GM12878 (cell line): Measurements from ENCODE around the gene HHAT. TPM values are rescaled to one million over a fixed set of nuclear protein-coding genes. Genes with fewer than 3 reads are reported as not detected.

ENCODE experiments used
- ATAC-seq: fragments of 200-7000 bp; cut with Tn5 transposase; 3 replicates; pipeline ENCODE4 v1.9.1; 2020; ENCODE audit warnings: mild to moderate bottlenecking, moderate library complexity
- BruUV-seq: library from RNA; stranded (reverse); fragments of 400-500 nt; replicated peaks from 2 replicates; lab custom pipeline; 2021; lab: Mats Ljungman, UMichigan
- CTCF ChIA-PET: fragments of 300-600 bp; sonication (Branson Sonifier 250); formaldehyde crosslinking; extraction: SDS; loops from one replicate; lab custom pipeline; 2021; ENCODE audit warnings: inconsistent platforms; lab: Yijun Ruan, JAX
- POLR2A ChIA-PET: fragments of 350-600 bp; formaldehyde crosslinking; extraction: SDS; loops from one replicate; lab custom pipeline; 2021; ENCODE audit warnings: inconsistent platforms; lab: Charles Lee
- RAD21 ChIA-PET: fragments of 300-600 bp; sonication (Branson Sonifier 250); formaldehyde crosslinking; loops from one replicate; lab custom pipeline; 2023; ENCODE audit warnings: antibody characterized with exemption; ENCODE audit not compliant: unreplicated experiment; lab: Charles Lee
- SMC1A ChIA-PET: fragments of 300-600 bp; sonication (Branson Sonifier 250); formaldehyde crosslinking; loops from one replicate; lab custom pipeline; 2023; ENCODE audit not compliant: unreplicated experiment, uncharacterized antibody; lab: Charles Lee
- DNase-seq: peaks from one replicate; pipeline ENCODE4 v3.0.0-alpha.2; 2011; ENCODE audit warnings: low read depth, low spot score
- FAIRE-seq: peaks from 3 replicates; lab custom pipeline; 2011; peaks lifted over from hg19 to GRCh38; lab: Jason Lieb, UNC
- H2AFZ ChIP-seq: 2 replicates; pipeline ENCODE4 v1.6.0; 2011; ENCODE audit warnings: low read depth, low read length, control low read depth; ENCODE audit not compliant: control insufficient read depth
- H3K27ac ChIP-seq: 2 replicates; pipeline ENCODE4 v1.5.1; 2011; ENCODE audit warnings: control low read depth; ENCODE audit not compliant: control insufficient read depth, insufficient read depth
- H3K27me3 ChIP-seq, 2 experiments: replicated peaks in 1 of 2; 2 replicates each; pipeline versions ENCODE4 v1.6.0 to v1.6.1; 2011; ENCODE audit warnings: low read length in 1 of 2; ENCODE audit not compliant: control insufficient read depth in 2 of 2, insufficient read depth in 2 of 2
- H3K36me3 ChIP-seq, 2 experiments: 2 replicates each; pipeline ENCODE4 v1.5.1; 2011; ENCODE audit warnings: low read length in 1 of 2; ENCODE audit not compliant: control insufficient read depth in 2 of 2, insufficient read depth in 2 of 2
- H3K4me1 ChIP-seq: 2 replicates; pipeline ENCODE4 v1.6.1; 2011; ENCODE audit warnings: mild to moderate bottlenecking, low read length, moderate library complexity, mixed read lengths; ENCODE audit not compliant: control insufficient read depth, insufficient read depth
- H3K4me2 ChIP-seq: 2 replicates; pipeline ENCODE4 v1.6.0; 2011; ENCODE audit warnings: control low read depth; ENCODE audit not compliant: control insufficient read depth, insufficient read depth
- H3K4me3 ChIP-seq: fragments of 200-600 bp; sonication (generic); 2 replicates; pipeline ENCODE4 v1.5.1; 2016
- H3K79me2 ChIP-seq: 2 replicates; pipeline ENCODE4 v1.6.0; 2011; ENCODE audit warnings: low read length; ENCODE audit not compliant: control insufficient read depth, insufficient read depth
- H3K9ac ChIP-seq: 2 replicates; pipeline ENCODE4 v1.8.0; 2011; ENCODE audit warnings: low read length, control low read depth, mixed read lengths; ENCODE audit not compliant: control insufficient read depth, insufficient read depth
- H3K9me3 ChIP-seq: replicated peaks from 3 replicates; pipeline ENCODE4 v1.5.1; 2011; ENCODE audit warnings: mild to moderate bottlenecking, low read length; ENCODE audit not compliant: control insufficient read depth, insufficient read depth
- H4K20me1 ChIP-seq: 2 replicates; pipeline ENCODE4 v1.6.0; 2011; ENCODE audit not compliant: control insufficient read depth, insufficient read depth
- FOXM1 ChIP-seq: IDR thresholded peaks from 2 replicates; pipeline ENCODE4 v1.6.1; 2012; ENCODE audit warnings: low read depth, mild to moderate bottlenecking, inconsistent platforms, low read length, moderate library complexity
- HCFC1 ChIP-seq: fragments of 150-350 bp; IDR thresholded peaks from 2 replicates; pipeline ENCODE4 v1.6.1; 2014; ENCODE audit warnings: low read length
- HDGF ChIP-seq: fragments of 450-650 bp; IDR thresholded peaks from 2 replicates; pipeline ENCODE4 v1.6.1; 2016; ENCODE audit warnings: antibody characterized with exemption
- NR2C2 ChIP-seq: IDR thresholded peaks from 2 replicates; pipeline ENCODE4 v1.6.1; 2011; ENCODE audit warnings: borderline replicate concordance, low read depth; ENCODE audit not compliant: control insufficient read depth, insufficient read length
- SIX5 ChIP-seq: IDR thresholded peaks from 2 replicates; pipeline ENCODE4 v1.6.1; 2011; ENCODE audit warnings: mild to moderate bottlenecking, low read depth, low read length, moderate library complexity; ENCODE audit not compliant: severe bottlenecking
- ZNF217 ChIP-seq: fragments of 450-650 bp; IDR thresholded peaks from 2 replicates; pipeline ENCODE4 v1.6.1; 2017; ENCODE audit warnings: antibody characterized with exemption, mild to moderate bottlenecking
- ZNF274 ChIP-seq: IDR thresholded peaks from one replicate; pipeline ENCODE4 v1.8.0; 2011; ENCODE audit not compliant: insufficient read length, insufficient read depth
- WGBS: methylation state at CpG from one replicate; pipeline ENCODE4 v1.1.6; 2016; ENCODE audit warnings: low lambda C conversion rate; ENCODE audit not compliant: insufficient replicate concordance, insufficient coverage; ENCODE audit errors: missing lambda C conversion rate; 5-methylcytosine and 5-hydroxymethylcytosine counted together
- in situ Hi-C: fragments of 300-500 bp; cut with MboI; formaldehyde crosslinking; loops from 9 replicates; pipeline ENCODE4 v1.14.3; 2018; ENCODE audit warnings: mixed read lengths
- intact Hi-C: fragments of 100-400 bp; cut with micrococcal nuclease; formaldehyde crosslinking; loops from one replicate; pipeline ENCODE4 v1.14.2; 2022; ENCODE audit not compliant: unreplicated experiment
- polyA plus RNA-seq, 11 experiments: library from polyadenylated mRNA; depleted of rRNA in 4 of 11; unstranded in 6 of 11; stranded (reverse) in 5 of 11; fragments of >200 nt; fragmentation: Nextera tagmentation in 4 of 11; fragmentation: Illumina TruSeq in 1 of 11; extraction: Ambion mirVana in 4 of 11; extraction: Trizol in 1 of 11; gene quantifications; 1 replicate in 1 of 11; 2 replicates in 10 of 11; pipeline versions ENCODE4 v1.2.1 to v1.2.3, GENCODE V29; 2011 to 2016; ENCODE audit warnings: inconsistent platforms in 2 of 11, missing spikeins in 2 of 11, low read depth in 1 of 11
- total RNA-seq, 4 experiments: library from RNA; depleted of rRNA in 3 of 4; stranded (reverse); fragments of >200 nt in 3 of 4; fragmentation: Illumina TruSeq in 1 of 4; extraction: Trizol in 1 of 4; gene quantifications; 2 replicates each; pipeline versions ENCODE4 v1.2.1 to v1.2.3, GENCODE V29; 2013 to 2021
- TF ChIP-seq, protein P1 (sequence below): fragments of 150-350 bp; IDR thresholded peaks from 2 replicates; pipeline ENCODE4 v1.6.1; 2016; ENCODE audit warnings: low read depth, low read length
- TF ChIP-seq, protein P2 (sequence below): IDR thresholded peaks from 2 replicates; pipeline ENCODE4 v1.6.1; 2011; ENCODE audit warnings: low read depth, low read length, improper control_type of control experiment, borderline replicate concordance

HHAT gene
- total and polyA plus RNA-seq, 10 of the 15 experiments (the other 5 are each of a cell fraction or from before 2014, with no cell fraction given), result 1.2 to 37.6 (median 2.6) TPM

DNA sequence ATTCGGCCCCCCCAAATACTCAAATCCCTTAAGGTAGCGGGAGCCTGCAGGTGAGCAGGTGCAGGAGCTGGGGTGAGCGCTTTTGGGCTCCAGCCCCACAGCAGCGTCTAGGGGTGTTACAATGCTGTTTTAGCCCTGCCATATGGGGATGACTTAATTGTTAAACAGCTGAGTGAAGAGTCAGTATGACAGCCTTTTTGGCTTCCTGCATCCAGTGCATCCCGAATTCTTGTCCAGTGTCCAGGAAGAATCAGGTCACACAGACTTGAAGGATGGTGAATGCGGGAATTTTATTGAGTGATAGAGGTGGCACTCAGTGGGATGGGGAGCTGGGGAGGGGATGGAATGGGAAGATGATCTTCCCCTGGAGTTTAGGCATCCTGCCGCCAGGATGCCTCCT lies 30.4 kb upstream of the HHAT start:
- DNase-seq, result no peak
- Histone ChIP-seq H3K9me3 (no peaks in the 10 kb centered on the region), H2AFZ (no peak overlapping the region), H3K9ac (no peak overlapping the region), H3K4me1 (no peaks in the 10 kb centered on the region), H4K20me1 (no peaks in the 10 kb centered on the region)
- BruUV-seq, result no TSS peak
- in situ Hi-C loops, result no loop called here
- ChIA-PET SMC1A (no interaction called here), CTCF (no interaction called here), RAD21 (no interaction called here)
- FAIRE-seq, result no peak
- TF ChIP-seq ZNF274, result no peak
- no peak for TF ChIP-seq FOXM1
- TF ChIP-seq NR2C2, result no peak
- no peak for TF ChIP-seq ZNF217
- TF ChIP-seq, all 136 proteins: peak for 0
- no peak overlapping the region for H3K4me2 ChIP-seq
- POLR2A ChIA-PET, result no interaction called here
- peaks cover 2 to 3% of the 10 kb centered on the region in 2 experiments; a peak in 3 of 4 replicates for H3K27me3 ChIP-seq
- H3K27ac ChIP-seq, result no peak overlapping the region
- 46% methylated on average over 7 of the region's 7 CpGs for WGBS
- H3K4me3 ChIP-seq, result no peak overlapping the region
- intact Hi-C loops, result no loop called here
- no peaks in the 10 kb centered on the region for H3K36me3 ChIP-seq
- H3K79me2 ChIP-seq, result no peaks in the 10 kb centered on the region
- no peak for ATAC-seq

DNA sequence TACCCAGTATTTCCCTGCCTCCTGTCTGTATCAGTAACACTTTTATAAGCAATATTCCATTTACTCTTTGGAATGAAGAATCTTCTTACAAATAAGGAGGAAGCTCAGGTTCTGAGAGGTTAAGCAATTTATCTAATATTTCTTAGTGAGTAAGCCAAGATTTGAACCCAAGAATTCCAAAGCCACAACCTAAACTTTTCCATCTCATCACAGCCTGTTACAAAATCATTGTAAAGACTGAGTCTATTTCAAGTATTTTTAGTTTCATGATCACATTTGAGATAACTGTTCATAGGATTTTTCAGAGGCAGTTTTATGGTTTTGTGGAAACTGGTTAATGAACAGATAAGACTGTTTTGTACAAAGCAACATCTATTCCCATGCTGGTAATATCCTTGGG lies 29.8 kb upstream of the HHAT start:
- ATAC-seq, result no peak
- ChIA-PET SMC1A (no interaction called here), POLR2A (no interaction called here), CTCF (no interaction called here), RAD21 (no interaction called here)
- BruUV-seq, result no TSS peak
- H3K27me3 ChIP-seq, result peaks cover 0 to 2% of the 10 kb centered on the region in 2 experiments; a peak in 2 of 4 replicates
- H3K4me1 ChIP-seq, result no peaks in the 10 kb centered on the region
- intact Hi-C loops (no loop called here), in situ Hi-C loops (no loop called here)
- H3K27ac ChIP-seq, result no peak overlapping the region
- no peak overlapping the region for H3K4me2 ChIP-seq
- H3K9me3 ChIP-seq, result no peaks in the 10 kb centered on the region
- no peaks in the 10 kb centered on the region for H3K36me3 ChIP-seq
- no peak for TF ChIP-seq SIX5
- TF ChIP-seq, protein P1, sequence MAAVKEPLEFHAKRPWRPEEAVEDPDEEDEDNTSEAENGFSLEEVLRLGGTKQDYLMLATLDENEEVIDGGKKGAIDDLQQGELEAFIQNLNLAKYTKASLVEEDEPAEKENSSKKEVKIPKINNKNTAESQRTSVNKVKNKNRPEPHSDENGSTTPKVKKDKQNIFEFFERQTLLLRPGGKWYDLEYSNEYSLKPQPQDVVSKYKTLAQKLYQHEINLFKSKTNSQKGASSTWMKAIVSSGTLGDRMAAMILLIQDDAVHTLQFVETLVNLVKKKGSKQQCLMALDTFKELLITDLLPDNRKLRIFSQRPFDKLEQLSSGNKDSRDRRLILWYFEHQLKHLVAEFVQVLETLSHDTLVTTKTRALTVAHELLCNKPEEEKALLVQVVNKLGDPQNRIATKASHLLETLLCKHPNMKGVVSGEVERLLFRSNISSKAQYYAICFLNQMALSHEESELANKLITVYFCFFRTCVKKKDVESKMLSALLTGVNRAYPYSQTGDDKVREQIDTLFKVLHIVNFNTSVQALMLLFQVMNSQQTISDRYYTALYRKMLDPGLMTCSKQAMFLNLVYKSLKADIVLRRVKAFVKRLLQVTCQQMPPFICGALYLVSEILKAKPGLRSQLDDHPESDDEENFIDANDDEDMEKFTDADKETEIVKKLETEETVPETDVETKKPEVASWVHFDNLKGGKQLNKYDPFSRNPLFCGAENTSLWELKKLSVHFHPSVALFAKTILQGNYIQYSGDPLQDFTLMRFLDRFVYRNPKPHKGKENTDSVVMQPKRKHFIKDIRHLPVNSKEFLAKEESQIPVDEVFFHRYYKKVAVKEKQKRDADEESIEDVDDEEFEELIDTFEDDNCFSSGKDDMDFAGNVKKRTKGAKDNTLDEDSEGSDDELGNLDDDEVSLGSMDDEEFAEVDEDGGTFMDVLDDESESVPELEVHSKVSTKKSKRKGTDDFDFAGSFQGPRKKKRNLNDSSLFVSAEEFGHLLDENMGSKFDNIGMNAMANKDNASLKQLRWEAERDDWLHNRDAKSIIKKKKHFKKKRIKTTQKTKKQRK, result no peak
- no peak for TF ChIP-seq HCFC1
- no peak for TF ChIP-seq HDGF
- TF ChIP-seq, protein P2, sequence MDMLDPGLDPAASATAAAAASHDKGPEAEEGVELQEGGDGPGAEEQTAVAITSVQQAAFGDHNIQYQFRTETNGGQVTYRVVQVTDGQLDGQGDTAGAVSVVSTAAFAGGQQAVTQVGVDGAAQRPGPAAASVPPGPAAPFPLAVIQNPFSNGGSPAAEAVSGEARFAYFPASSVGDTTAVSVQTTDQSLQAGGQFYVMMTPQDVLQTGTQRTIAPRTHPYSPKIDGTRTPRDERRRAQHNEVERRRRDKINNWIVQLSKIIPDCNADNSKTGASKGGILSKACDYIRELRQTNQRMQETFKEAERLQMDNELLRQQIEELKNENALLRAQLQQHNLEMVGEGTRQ, result no peak
- H3K4me3 ChIP-seq, result no peak overlapping the region
- FAIRE-seq, result no peak
- no peak overlapping the region for H3K9ac ChIP-seq
- no peak for DNase-seq
- no peak overlapping the region for H2AFZ ChIP-seq
- H3K79me2 ChIP-seq, result no peaks in the 10 kb centered on the region
- no peaks in the 10 kb centered on the region for H4K20me1 ChIP-seq
